Measurements from ENCODE around the gene TEX53.

Gene TEX53

GRCh38 chr9:114606597-114607207 lies 50.9 kb downstream of the TEX53 start:
- no peak for TF ChIP-seq CTCF (IDR thresholded peaks at IDR 0.05; ENCODE audit: poor library complexity, severe bottlenecking)
- H3K27me3 ChIP-seq (ENCODE audit: insufficient read depth, poor library complexity, severe bottlenecking), result no peaks in the 10 kb centered on the region
- H3K36me3 ChIP-seq (ENCODE audit: low read depth), result no peaks in the 10 kb centered on the region
- DNase-seq (ENCODE audit: low spot score), result no peak
- H3K27ac ChIP-seq (ENCODE audit: poor library complexity, severe bottlenecking), result no peak overlapping the region
- H3K4me1 ChIP-seq (ENCODE audit: insufficient read depth, poor library complexity, severe bottlenecking), result peaks cover 8% of the 10 kb centered on the region
- peaks cover 4% of the 10 kb centered on the region for H3K9me3 ChIP-seq (ENCODE audit: severe bottlenecking)
- ATAC-seq (ENCODE audit: low read depth), result no peak
- H3K4me3 ChIP-seq (ENCODE audit: severe bottlenecking), result no peak overlapping the region
